Thyroid gland (tissue), 4 donors: Measurements from ENCODE around the gene AKR1A1. TPM values are rescaled to one million over a fixed set of nuclear protein-coding genes. Genes with fewer than 3 reads are reported as not detected.
"Not testable (repeated sequence)": the region's sequence is repeated elsewhere in the genome, so short reads cannot be mapped to it uniquely, and the experiment has no call there.

Experiments used
- DNase-seq, 2 donors: peaks; one replicate each; pipeline ENCODE4 v3.0.0-alpha.2; 2019
- H3K27ac ChIP-seq, 3 donors: fragments of 200-600 bp; sonication (generic); 1 replicate in 2 of 3; 2 replicates in 1 of 3; pipeline ENCODE4 v1.5.1; 2016 to 2019; ENCODE audit warnings: mild to moderate bottlenecking in 1 of 3, moderate library complexity in 1 of 3
- H3K27me3 ChIP-seq: fragments of 200-600 bp; sonication (generic); one replicate; pipeline ENCODE4 v1.5.1; 2019
- H3K36me3 ChIP-seq, 2 donors: fragments of 200-600 bp; sonication (generic); one replicate each; pipeline ENCODE4 v1.5.1; 2016 to 2019
- H3K4me1 ChIP-seq, 2 donors: fragments of 200-600 bp; sonication (generic); one replicate each; pipeline ENCODE4 v1.5.1; 2017 to 2019
- H3K4me3 ChIP-seq, 3 donors: fragments of 200-600 bp; sonication (generic); replicated peaks in 1 of 3; 1 replicate in 2 of 3; 2 replicates in 1 of 3; pipeline ENCODE4 v1.5.1; 2016; ENCODE audit warnings: mild to moderate bottlenecking in 1 of 3
- H3K9me3 ChIP-seq: fragments of 200-600 bp; sonication (generic); one replicate; pipeline ENCODE4 v1.5.1; 2017
- CTCF ChIP-seq, 6 experiments: fragments of 200-600 bp in 3 of 6; fragments of 450-650 bp in 3 of 6; sonication (generic) in 3 of 6; IDR thresholded peaks; one replicate each; pipeline ENCODE4 v1.5.1; 2016 to 2019; ENCODE audit warnings: antibody characterized with exemption in 6 of 6, mild to moderate bottlenecking in 2 of 6, inconsistent platforms in 1 of 6, moderate library complexity in 1 of 6
- POLR2A ChIP-seq, 2 donors: fragments of 450-650 bp; IDR thresholded peaks; one replicate each; pipeline ENCODE4 v1.6.1; 2017; ENCODE audit warnings: antibody characterized with exemption in 2 of 2, mild to moderate bottlenecking in 2 of 2, moderate library complexity in 1 of 2
- WGBS, 2 donors: methylation state at CpG; one replicate each; pipeline ENCODE4 v1.1.5; 2017; 5-methylcytosine and 5-hydroxymethylcytosine counted together
- intact Hi-C: fragments of 100-400 bp; cut with DNase I; formaldehyde crosslinking; loops from one replicate; pipeline ENCODE4 v1.15.1; 2023
- total RNA-seq, 4 donors: library from RNA; depleted of rRNA; stranded (reverse); fragments of >200 nt; gene quantifications; one replicate each; pipeline ENCODE4 v1.2.3, GENCODE V29; 2016

AKR1A1 gene
- total RNA-seq, 4 donors from 2014 or later: 67.5 to 143 (median 127) TPM

- Histone ChIP-seq H3K4me3 (no peak overlapping the region), H3K27me3 (no peaks in the 10 kb centered on the region), H3K27ac (peak overlapping the region in 1 of 3 donors; percentile 13), H3K36me3 (peaks cover 65 to 79% of the 10 kb centered on the region in 2 donors), H3K4me1 (peaks cover 13 to 23% of the 10 kb centered on the region in 2 donors), H3K9me3 (no peaks in the 10 kb centered on the region)
- WGBS, 2 donors: 93 to 94% methylated on average over 1 of the region's 1 CpG
- DNase-seq: peak; percentile 56 to 67
- no peak for TF ChIP-seq POLR2A (IDR thresholded peaks at IDR 0.05)
- peak; percentile 21 to 56 (median 51) for TF ChIP-seq CTCF (IDR thresholded peaks at IDR 0.05)
- intact Hi-C loops: loop anchor here (5.0 kb wide), 1 partner anchor 55 kb away; no protein-coding TSS in a partner anchor
Observed at GRCh38 chr1:45512641-45513054, 38.0 kb upstream of the AKR1A1 start.

GRCh38 chr1:45513532-45514260 lies 36.9 kb upstream of the AKR1A1 start:
- Histone ChIP-seq H3K36me3 (peaks cover 65 to 84% of the 10 kb centered on the region in 2 donors), H3K27ac (peak overlapping the region in 1 of 3 donors; percentile 13), H3K4me1 (peaks cover 17 to 26% of the 10 kb centered on the region in 2 donors)
- not testable (repeated sequence) for H3K9me3 ChIP-seq, DNase-seq, H3K27me3 ChIP-seq, H3K4me3 ChIP-seq
- intact Hi-C loops: loop anchor here (5.0 kb wide), 1 partner anchor 54 kb away; no protein-coding TSS in a partner anchor
- 58 to 78% methylated on average over 9 of the region's 9 CpGs for WGBS, 2 donors

- intact Hi-C loops: no loop called here
- no peak for DNase-seq
Observed at GRCh38 chr1:45516036-45516435, 34.6 kb upstream of the AKR1A1 start.

GRCh38 chr1:45516465-45516864 lies 34.2 kb upstream of the AKR1A1 start:
- Histone ChIP-seq H3K36me3 (peaks cover 53 to 62% of the 10 kb centered on the region in 2 donors), H3K4me1 (peaks cover 28 to 35% of the 10 kb centered on the region in 2 donors), H3K27ac (peak overlapping the region in 1 of 3 donors; percentile 48), H3K9me3 (no peaks in the 10 kb centered on the region), H3K4me3 (no peak overlapping the region), H3K27me3 (no peaks in the 10 kb centered on the region)
- DNase-seq: no peak
- TF ChIP-seq POLR2A (IDR thresholded peaks at IDR 0.05): no peak
- no peak for TF ChIP-seq CTCF (IDR thresholded peaks at IDR 0.05)
- intact Hi-C loops: no loop called here
- WGBS, 2 donors: 82 to 88% methylated on average over 4 of the region's 4 CpGs

More at GRCh38 chr1:45516036-45516435, 34.6 kb upstream of the AKR1A1 start:
- TF ChIP-seq CTCF (IDR thresholded peaks at IDR 0.05) (no peak), POLR2A (IDR thresholded peaks at IDR 0.05) (no peak)
- Histone ChIP-seq H3K9me3 (no peaks in the 10 kb centered on the region), H3K27me3 (no peaks in the 10 kb centered on the region), H3K27ac (no peak overlapping the region), H3K36me3 (peaks cover 57 to 66% of the 10 kb centered on the region in 2 donors), H3K4me1 (peaks cover 28 to 35% of the 10 kb centered on the region in 2 donors), H3K4me3 (no peak overlapping the region)
- WGBS, 2 donors: 48 to 64% methylated on average over 3 of the region's 3 CpGs

GRCh38 chr1:45518366-45518765 lies 32.3 kb upstream of the AKR1A1 start:
- WGBS, 2 donors: 95% methylated on average over 4 of the region's 4 CpGs
- DNase-seq, H3K27ac ChIP-seq, H3K9me3 ChIP-seq, H3K27me3 ChIP-seq, intact Hi-C loops, H3K4me3 ChIP-seq: not testable (repeated sequence)
- H3K36me3 ChIP-seq: peaks cover 36 to 43% of the 10 kb centered on the region in 2 donors
- H3K4me1 ChIP-seq: peaks cover 33 to 43% of the 10 kb centered on the region in 2 donors

- Histone ChIP-seq H3K27me3 (no peaks in the 10 kb centered on the region), H3K27ac (peak overlapping the region in 2 of 3 donors; percentile 24 to 99), H3K4me3 (no peak overlapping the region), H3K9me3 (no peaks in the 10 kb centered on the region), H3K36me3 (peaks cover 31 to 37% of the 10 kb centered on the region in 2 donors), H3K4me1 (peaks cover 33 to 40% of the 10 kb centered on the region in 2 donors)
- DNase-seq: peak; percentile 22 to 31
- whole genome bisulfite sequencing, 2 donors: 0 to 7% methylated on average over 1 of the region's 1 CpG
- intact Hi-C loops: no loop called here
- TF ChIP-seq POLR2A (IDR thresholded peaks at IDR 0.05) (no peak), CTCF (IDR thresholded peaks at IDR 0.05) (no peak)
Observed at GRCh38 chr1:45518910-45519309, 31.7 kb upstream of the AKR1A1 start.

- peak overlapping the region in 2 of 3 donors; percentile 24 to 99 for H3K27ac ChIP-seq
- H3K4me3 ChIP-seq, intact Hi-C loops, H3K27me3 ChIP-seq, H3K9me3 ChIP-seq: not testable (repeated sequence)
- H3K36me3 ChIP-seq: peaks cover 24 to 29% of the 10 kb centered on the region in 2 donors
- WGBS, 2 donors: 49 to 52% methylated on average over 16 of the region's 16 CpGs
- H3K4me1 ChIP-seq: peaks cover 31 to 33% of the 10 kb centered on the region in 2 donors
- DNase-seq: peak; percentile 20 to 34
Observed at GRCh38 chr1:45519774-45520173, 30.9 kb upstream of the AKR1A1 start.
